ENCODE measurements around the gene CTSO.

CTSO gene, protein sequence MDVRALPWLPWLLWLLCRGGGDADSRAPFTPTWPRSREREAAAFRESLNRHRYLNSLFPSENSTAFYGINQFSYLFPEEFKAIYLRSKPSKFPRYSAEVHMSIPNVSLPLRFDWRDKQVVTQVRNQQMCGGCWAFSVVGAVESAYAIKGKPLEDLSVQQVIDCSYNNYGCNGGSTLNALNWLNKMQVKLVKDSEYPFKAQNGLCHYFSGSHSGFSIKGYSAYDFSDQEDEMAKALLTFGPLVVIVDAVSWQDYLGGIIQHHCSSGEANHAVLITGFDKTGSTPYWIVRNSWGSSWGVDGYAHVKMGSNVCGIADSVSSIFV

DNA sequence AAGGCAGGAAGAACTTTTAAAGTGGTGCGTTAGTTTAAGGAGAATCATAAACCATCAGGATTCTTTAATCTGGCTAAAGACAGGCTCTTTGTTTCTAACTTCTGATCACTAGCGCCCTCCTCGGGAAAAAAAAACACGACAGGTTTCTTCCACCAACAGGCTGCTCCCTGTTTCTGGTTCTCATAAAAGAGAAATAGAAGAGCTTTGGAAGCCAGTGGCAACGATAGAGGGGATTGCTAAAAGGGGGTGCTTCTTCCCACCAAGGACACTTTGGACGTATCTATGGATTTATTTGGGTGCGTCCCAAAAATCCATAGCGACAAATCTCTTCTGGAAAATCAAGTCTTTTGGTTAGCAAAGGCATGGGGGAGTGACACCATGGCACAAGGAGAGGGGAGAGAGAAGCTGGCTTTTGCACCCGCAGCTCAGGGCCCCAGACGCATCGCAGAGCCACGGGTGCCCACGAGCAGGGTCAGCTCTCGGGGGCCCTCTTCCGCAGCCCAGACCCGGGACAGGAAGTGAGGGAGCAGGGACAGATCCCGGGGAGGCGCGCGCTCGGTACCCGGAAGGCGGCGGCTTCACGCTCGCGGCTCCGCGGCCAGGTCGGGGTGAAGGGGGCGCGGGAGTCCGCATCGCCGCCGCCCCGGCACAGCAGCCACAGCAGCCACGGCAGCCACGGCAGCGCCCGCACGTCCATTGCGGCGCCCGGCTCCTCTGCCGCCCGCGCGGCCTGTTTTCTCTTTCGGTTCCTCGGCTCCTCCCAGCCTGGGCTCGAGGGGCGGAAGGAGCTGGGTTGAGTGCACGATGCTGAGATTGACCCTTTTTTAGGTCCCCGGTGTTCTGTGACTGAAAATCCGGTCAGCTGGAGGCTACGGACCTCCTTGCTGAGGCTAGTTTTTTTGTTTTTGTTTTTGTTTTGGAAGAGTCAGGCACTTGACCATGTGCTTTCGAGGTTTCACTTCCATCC is at the start of gene CTSO:
Gene CTSO (minus strand): TSS at position 716 of the 967 bp plus-strand sequence. CDS start 19 bp downstream, at position 697.
- H3K4me3 ChIP-seq (ENCODE audit: low read depth, low read length) = peak within 1 kb of the TSS; percentile 73
- TF ChIP-seq, protein P1, sequence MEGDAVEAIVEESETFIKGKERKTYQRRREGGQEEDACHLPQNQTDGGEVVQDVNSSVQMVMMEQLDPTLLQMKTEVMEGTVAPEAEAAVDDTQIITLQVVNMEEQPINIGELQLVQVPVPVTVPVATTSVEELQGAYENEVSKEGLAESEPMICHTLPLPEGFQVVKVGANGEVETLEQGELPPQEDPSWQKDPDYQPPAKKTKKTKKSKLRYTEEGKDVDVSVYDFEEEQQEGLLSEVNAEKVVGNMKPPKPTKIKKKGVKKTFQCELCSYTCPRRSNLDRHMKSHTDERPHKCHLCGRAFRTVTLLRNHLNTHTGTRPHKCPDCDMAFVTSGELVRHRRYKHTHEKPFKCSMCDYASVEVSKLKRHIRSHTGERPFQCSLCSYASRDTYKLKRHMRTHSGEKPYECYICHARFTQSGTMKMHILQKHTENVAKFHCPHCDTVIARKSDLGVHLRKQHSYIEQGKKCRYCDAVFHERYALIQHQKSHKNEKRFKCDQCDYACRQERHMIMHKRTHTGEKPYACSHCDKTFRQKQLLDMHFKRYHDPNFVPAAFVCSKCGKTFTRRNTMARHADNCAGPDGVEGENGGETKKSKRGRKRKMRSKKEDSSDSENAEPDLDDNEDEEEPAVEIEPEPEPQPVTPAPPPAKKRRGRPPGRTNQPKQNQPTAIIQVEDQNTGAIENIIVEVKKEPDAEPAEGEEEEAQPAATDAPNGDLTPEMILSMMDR (IDR thresholded peaks at IDR 0.05; ENCODE audit: low read depth, low read length) = 0 out of 2 replicates have a peak, but pooled peaks have one; percentile 16

DNA sequence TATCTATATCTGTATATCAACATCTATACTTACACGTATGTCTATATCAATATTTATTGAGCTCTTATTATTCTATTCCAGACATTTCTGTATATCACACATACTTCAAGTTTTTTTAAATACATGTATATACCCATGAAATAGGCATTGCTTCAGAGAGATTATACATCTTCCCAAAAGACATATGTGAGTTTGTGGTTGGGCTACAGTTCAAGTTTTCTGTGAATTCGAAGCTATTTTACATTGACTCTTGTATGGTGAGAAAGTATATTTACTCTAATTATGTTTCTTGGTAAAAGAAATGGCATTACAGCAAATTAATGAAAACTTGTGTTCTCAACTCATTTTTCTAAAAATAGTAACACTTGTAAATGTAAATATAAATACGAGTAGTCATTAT is 46.8 kb upstream of the CTSO start:
- TF ChIP-seq, protein P1 (IDR thresholded peaks at IDR 0.05; ENCODE audit: low read depth, low read length) = no peak
- no peak overlapping the region for H3K4me3 ChIP-seq (ENCODE audit: low read depth, low read length)

DNA sequence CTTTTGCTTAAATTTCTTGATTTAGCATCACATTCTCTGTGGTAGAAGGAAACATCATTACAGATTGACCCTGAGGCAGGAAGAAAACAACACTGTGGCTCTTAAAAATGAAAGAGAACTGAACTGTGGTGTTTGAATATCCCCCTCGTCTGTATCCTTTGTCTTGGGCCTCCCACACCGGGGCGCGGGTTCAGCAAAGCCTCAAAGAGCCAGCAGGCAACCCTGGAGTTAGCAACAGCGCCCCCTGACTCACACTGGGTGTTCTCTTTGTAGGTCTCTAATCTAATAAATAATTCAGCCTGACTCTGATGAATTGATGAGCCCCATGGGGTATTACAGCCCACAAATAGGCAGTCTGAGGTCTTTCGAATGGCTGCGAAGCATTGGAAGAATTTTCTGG is 46.1 kb upstream of the CTSO start:
- TF ChIP-seq, protein P1 (IDR thresholded peaks at IDR 0.05; ENCODE audit: low read depth, low read length) = peak; percentile 29; the same call in 1 of the 2 replicates
- H3K4me3 ChIP-seq (ENCODE audit: low read depth, low read length) = no peak overlapping the region

DNA sequence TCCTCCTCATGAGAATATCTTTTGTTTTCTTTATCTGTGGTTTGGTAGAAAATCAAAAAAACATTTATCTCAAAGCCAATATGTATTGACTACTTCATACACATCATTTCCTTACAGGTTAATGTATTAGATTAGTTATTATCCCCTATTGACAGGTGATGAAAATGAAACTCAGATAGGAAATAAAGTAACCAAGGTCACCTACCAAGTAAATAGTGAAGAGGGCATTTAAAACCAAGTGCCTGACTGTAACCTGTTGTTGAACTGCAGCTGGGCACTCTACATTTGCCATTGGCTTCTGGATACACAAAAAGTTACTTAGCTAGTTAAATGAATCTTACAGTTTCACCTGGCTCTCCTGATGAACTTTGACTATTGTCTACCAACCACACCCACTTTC is 41.4 kb upstream of the CTSO start:
- TF ChIP-seq, protein P1 (IDR thresholded peaks at IDR 0.05; ENCODE audit: low read depth, low read length) = no peak
- no peak overlapping the region for H3K4me3 ChIP-seq (ENCODE audit: low read depth, low read length)

DNA sequence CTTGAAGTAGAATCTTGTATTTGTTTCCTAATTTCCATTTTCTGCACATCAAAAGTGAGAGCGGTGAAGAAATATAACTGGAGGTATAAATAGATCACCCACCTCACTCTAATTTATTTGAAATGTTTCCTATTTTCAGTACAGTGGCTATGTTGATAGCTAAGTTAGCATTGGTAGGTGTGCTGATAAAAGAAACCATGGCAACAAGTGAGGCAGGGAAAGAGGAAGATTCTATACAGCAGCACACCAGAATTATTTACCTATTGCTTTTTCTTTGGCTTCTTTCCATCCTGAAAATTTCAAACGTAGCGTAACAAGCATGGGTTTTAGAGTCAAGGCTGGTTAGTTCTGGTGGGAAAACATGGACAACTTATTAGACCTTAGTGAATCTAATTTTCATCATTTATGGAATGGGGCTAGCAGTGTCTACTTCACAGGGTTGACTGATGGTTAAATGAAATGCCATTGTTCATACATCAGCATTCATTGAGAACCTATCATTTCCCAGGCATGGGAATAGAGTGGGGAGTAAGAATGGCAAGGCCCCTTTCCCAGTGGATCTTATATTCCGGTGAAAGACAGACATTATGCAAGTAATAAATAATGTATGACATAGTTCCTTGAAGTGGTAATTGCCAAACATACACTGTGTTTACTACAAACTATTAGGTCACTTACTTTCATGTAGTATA is 30.6 kb upstream of the CTSO start:
- no peak overlapping the region for H3K4me3 ChIP-seq (ENCODE audit: low read depth, low read length)
- TF ChIP-seq, protein P1 (IDR thresholded peaks at IDR 0.05; ENCODE audit: low read depth, low read length) = no peak

DNA sequence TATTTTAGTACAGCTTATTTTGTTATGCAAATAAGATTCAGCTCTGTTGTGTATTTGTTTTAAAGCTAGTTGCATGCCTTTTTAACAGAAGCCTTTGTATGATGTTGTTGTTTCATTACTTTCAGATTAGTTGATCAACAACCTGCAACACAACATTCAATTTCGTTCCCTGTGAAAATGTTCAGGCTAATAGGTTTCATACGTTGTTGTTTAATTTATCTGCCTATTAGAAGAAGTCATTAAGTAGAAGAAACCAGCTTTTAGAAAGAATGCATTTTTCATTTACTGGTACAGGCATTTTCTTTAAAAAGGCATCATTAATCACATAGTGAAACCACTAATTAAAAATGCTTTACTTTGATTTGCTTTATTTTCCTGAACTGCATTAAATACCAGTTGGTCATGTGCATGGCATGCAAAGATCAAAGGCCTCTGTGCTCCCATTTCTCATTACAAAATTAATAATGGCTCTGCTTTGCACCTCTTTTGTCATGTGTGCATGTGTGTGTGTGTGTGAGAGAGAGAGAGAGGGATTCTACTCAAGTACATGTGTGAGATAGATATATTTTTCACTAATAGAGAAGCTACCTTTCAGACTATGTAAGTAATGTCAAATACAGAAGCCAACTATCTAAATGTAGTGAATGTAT is 29.2 kb upstream of the CTSO start:
- TF ChIP-seq, protein P1 (IDR thresholded peaks at IDR 0.05; ENCODE audit: low read depth, low read length) = no peak
- no peak overlapping the region for H3K4me3 ChIP-seq (ENCODE audit: low read depth, low read length)

All from WI38 (cell line).